ENCODE measurements around the gene PAXX.
A peak's percentile ranks its signal among the peaks of the same experiment; 100 is the strongest.
"Not testable (repeated sequence)": the region's sequence is repeated elsewhere in the genome, so short reads cannot be mapped to it uniquely, and the experiment has no call there.

The PAXX gene

GRCh38 chr9:136992819-136993369 lies 672 bp downstream of the PAXX start:
- Histone ChIP-seq H3K4me1 (ENCODE audit: insufficient read depth, low read length) (peaks cover 4% of the 10 kb centered on the region; the same call in 1 of the 2 replicates), H3K9me3 (ENCODE audit: control insufficient read depth, insufficient read depth, low read length) (peaks cover 4% of the 10 kb centered on the region; the same call in 1 of the 2 replicates), H3K36me3 (ENCODE audit: insufficient read depth, low read length) (no peaks in the 10 kb centered on the region), H3K9ac (ENCODE audit: low read depth, low read length) (peak overlapping the region; percentile 89)

GRCh38 chr9:136994180-136994887 lies 2.1 kb downstream of the PAXX start:
- no peak overlapping the region; the same call in 1 of the 2 replicates for H3K9ac ChIP-seq (ENCODE audit: low read depth, low read length)
- H3K36me3 ChIP-seq (ENCODE audit: insufficient read depth, low read length): no peaks in the 10 kb centered on the region
- H3K9me3 ChIP-seq (ENCODE audit: control insufficient read depth, insufficient read depth, low read length): peaks cover 4% of the 10 kb centered on the region; the same call in 1 of the 2 replicates
- peaks cover 4% of the 10 kb centered on the region; the same call in 1 of the 2 replicates for H3K4me1 ChIP-seq (ENCODE audit: insufficient read depth, low read length)

GRCh38 chr9:136994888-136995230 lies 2.6 kb downstream of the PAXX start:
- Histone ChIP-seq H3K9ac (ENCODE audit: low read depth, low read length) (no peak overlapping the region; the same call in 1 of the 2 replicates), H3K4me1 (ENCODE audit: insufficient read depth, low read length) (peaks cover 4% of the 10 kb centered on the region; the same call in 1 of the 2 replicates), H3K9me3 (ENCODE audit: control insufficient read depth, insufficient read depth, low read length) (peaks cover 4% of the 10 kb centered on the region; the same call in 1 of the 2 replicates)

GRCh38 chr9:136995362-136995761 lies 3.1 kb downstream of the PAXX start:
- H3K9ac ChIP-seq (ENCODE audit: low read depth, low read length): no peak overlapping the region; the same call in 1 of the 2 replicates
- no peaks in the 10 kb centered on the region for H3K36me3 ChIP-seq (ENCODE audit: insufficient read depth, low read length)
- H3K4me1 ChIP-seq (ENCODE audit: insufficient read depth, low read length): peaks cover 4% of the 10 kb centered on the region; the same call in 1 of the 2 replicates
- peaks cover 3% of the 10 kb centered on the region; the same call in 1 of the 2 replicates for H3K9me3 ChIP-seq (ENCODE audit: control insufficient read depth, insufficient read depth, low read length)

More at GRCh38 chr9:136994888-136995230, 2.6 kb downstream of the PAXX start:
- no peaks in the 10 kb centered on the region for H3K36me3 ChIP-seq (ENCODE audit: insufficient read depth, low read length)

- no peaks in the 10 kb centered on the region for H3K9me3 ChIP-seq (ENCODE audit: control insufficient read depth, insufficient read depth, low read length)
- H3K9ac ChIP-seq (ENCODE audit: low read depth, low read length): no peak overlapping the region
- no peaks in the 10 kb centered on the region for H3K36me3 ChIP-seq (ENCODE audit: insufficient read depth, low read length)
- H3K4me1 ChIP-seq (ENCODE audit: insufficient read depth, low read length): peaks cover 4% of the 10 kb centered on the region; the same call in 1 of the 2 replicates
Observed at GRCh38 chr9:136995772-136996311, 3.6 kb downstream of the PAXX start.

GRCh38 chr9:136996361-136997292 lies 4.4 kb downstream of the PAXX start, which contains the start of gene CLIC3:
CLIC3 (minus strand) TSS chr9:136996568; CDS start chr9:136996543, 25 bp downstream.
- Histone ChIP-seq H3K36me3 (ENCODE audit: insufficient read depth, low read length) (no peaks in the 10 kb centered on the region), H3K9ac (ENCODE audit: low read depth, low read length) (peak within 1 kb of the TSS; percentile 7; the same call in 1 of the 2 replicates), H3K4me1 (ENCODE audit: insufficient read depth, low read length) (peaks cover 4% of the 10 kb centered on the region; the same call in 1 of the 2 replicates), H3K9me3 (ENCODE audit: control insufficient read depth, insufficient read depth, low read length) (no peaks in the 10 kb centered on the region)

- no peaks in the 10 kb centered on the region for H3K36me3 ChIP-seq (ENCODE audit: insufficient read depth, low read length)
- no peaks in the 10 kb centered on the region for H3K9me3 ChIP-seq (ENCODE audit: control insufficient read depth, insufficient read depth, low read length)
- peaks cover 4% of the 10 kb centered on the region; the same call in 1 of the 2 replicates for H3K4me1 ChIP-seq (ENCODE audit: insufficient read depth, low read length)
- H3K9ac ChIP-seq (ENCODE audit: low read depth, low read length): no peak overlapping the region
Observed at GRCh38 chr9:136997371-136997770, 5.1 kb downstream of the PAXX start.

- peaks cover 4% of the 10 kb centered on the region; the same call in 1 of the 2 replicates for H3K4me1 ChIP-seq (ENCODE audit: insufficient read depth, low read length)
- H3K9ac ChIP-seq (ENCODE audit: low read depth, low read length): no peak overlapping the region
- no peaks in the 10 kb centered on the region for H3K9me3 ChIP-seq (ENCODE audit: control insufficient read depth, insufficient read depth, low read length)
- no peaks in the 10 kb centered on the region for H3K36me3 ChIP-seq (ENCODE audit: insufficient read depth, low read length)
Observed at GRCh38 chr9:136997830-136998234, 5.6 kb downstream of the PAXX start.

- H3K9ac ChIP-seq (ENCODE audit: low read depth, low read length): no peak overlapping the region
- H3K4me1 ChIP-seq (ENCODE audit: insufficient read depth, low read length): peaks cover 4% of the 10 kb centered on the region; the same call in 1 of the 2 replicates
Observed at GRCh38 chr9:137000177-137000930, 8.1 kb downstream of the PAXX start.

GRCh38 chr9:137001857-137002645 lies 9.8 kb downstream of the PAXX start:
- Histone ChIP-seq H3K9me3 (ENCODE audit: control insufficient read depth, insufficient read depth, low read length) (no peaks in the 10 kb centered on the region), H3K4me1 (ENCODE audit: insufficient read depth, low read length) (peaks cover 4% of the 10 kb centered on the region; the same call in 1 of the 2 replicates), H3K9ac (ENCODE audit: low read depth, low read length) (no peak overlapping the region), H3K36me3 (ENCODE audit: insufficient read depth, low read length) (no peaks in the 10 kb centered on the region)

More at GRCh38 chr9:137000177-137000930, 8.1 kb downstream of the PAXX start:
- Histone ChIP-seq H3K9me3 (ENCODE audit: control insufficient read depth, insufficient read depth, low read length) (no peaks in the 10 kb centered on the region), H3K36me3 (ENCODE audit: insufficient read depth, low read length) (no peaks in the 10 kb centered on the region)

- H3K9ac ChIP-seq (ENCODE audit: low read depth, low read length): no peak overlapping the region
- no peaks in the 10 kb centered on the region for H3K4me1 ChIP-seq (ENCODE audit: insufficient read depth, low read length)
- no peaks in the 10 kb centered on the region for H3K9me3 ChIP-seq (ENCODE audit: control insufficient read depth, insufficient read depth, low read length)
- H3K36me3 ChIP-seq (ENCODE audit: insufficient read depth, low read length): no peaks in the 10 kb centered on the region
Observed at GRCh38 chr9:137002646-137003041, 10.4 kb downstream of the PAXX start.

- H3K36me3 ChIP-seq (ENCODE audit: insufficient read depth, low read length); H3K9ac ChIP-seq (ENCODE audit: low read depth, low read length); H3K9me3 ChIP-seq (ENCODE audit: control insufficient read depth, insufficient read depth, low read length); H3K4me1 ChIP-seq (ENCODE audit: insufficient read depth, low read length): not testable (repeated sequence)
Observed at GRCh38 chr9:137004285-137004684, 12.1 kb downstream of the PAXX start.

All from ES-I3 (cell line).